HL-60 (cell line): Measurements from ENCODE around the gene DIP2B.

ENCODE experiments used
- DNase-seq, 2 experiments: peaks; one replicate each; pipeline ENCODE4 v3.0.0-alpha.2; 2010 to 2020; ENCODE audit warnings: low read depth in 1 of 2, low spot score in 1 of 2
- H3K27ac ChIP-seq: fragments of 250-450 bp; sonication (Bioruptor Pico); replicated peaks from 2 replicates; pipeline ENCODE4 v1.5.1; 2020; ENCODE audit warnings: mild to moderate bottlenecking, moderate library complexity
- H3K27me3 ChIP-seq: fragments of 250-450 bp; sonication (Bioruptor Pico); 2 replicates; pipeline ENCODE4 v1.5.1; 2021; ENCODE audit warnings: mild to moderate bottlenecking, moderate library complexity; ENCODE audit not compliant: insufficient read depth, poor library complexity, severe bottlenecking
- H3K4me3 ChIP-seq: replicated peaks from 2 replicates; pipeline ENCODE4 v1.5.1; 2011; ENCODE audit warnings: mild to moderate bottlenecking, control low read depth, low read length; ENCODE audit not compliant: insufficient read depth
- CTCF ChIP-seq: IDR thresholded peaks from one replicate; pipeline ENCODE4 v1.5.1; 2011; ENCODE audit warnings: low read length, control low read depth, inconsistent platforms; ENCODE audit not compliant: insufficient read depth
- GABPA ChIP-seq: IDR thresholded peaks from 2 replicates; pipeline ENCODE4 v1.6.1; 2012; ENCODE audit warnings: low read depth
- POLR2AphosphoS5 ChIP-seq: IDR thresholded peaks from 2 replicates; pipeline ENCODE4 v1.6.1; 2012; ENCODE audit warnings: low read depth
- REST ChIP-seq: IDR thresholded peaks from 2 replicates; pipeline ENCODE4 v1.6.1; 2012; ENCODE audit warnings: low read depth; ENCODE audit not compliant: insufficient replicate concordance
- SPI1 ChIP-seq: IDR thresholded peaks from 2 replicates; pipeline ENCODE4 v1.6.1; 2012; ENCODE audit warnings: low read depth, mild to moderate bottlenecking, borderline replicate concordance

DIP2B gene

GRCh38 chr12:50620978-50621360 lies 116.2 kb downstream of the DIP2B start:
- no peak overlapping the region for H3K27ac ChIP-seq
- H3K4me3 ChIP-seq = no peak overlapping the region
- no peaks in the 10 kb centered on the region for H3K27me3 ChIP-seq
- TF ChIP-seq CTCF (no peak), POLR2AphosphoS5 (no peak), SPI1 (no peak)
- DNase-seq = no peak

- H3K27ac ChIP-seq = no peak overlapping the region
- DNase-seq = no peak
These were observed 116.9 kb downstream of the DIP2B start for GRCh38 chr12:50621399-50622300.

GRCh38 chr12:50625029-50625925 lies 120.5 kb downstream of the DIP2B start:
- no peak overlapping the region for H3K4me3 ChIP-seq
- no peak for DNase-seq
- no peak for TF ChIP-seq SPI1
- no peak for TF ChIP-seq CTCF
- no peak for TF ChIP-seq GABPA
- TF ChIP-seq REST = no peak
- TF ChIP-seq POLR2AphosphoS5 = no peak
- no peaks in the 10 kb centered on the region for H3K27me3 ChIP-seq
- H3K27ac ChIP-seq = 0 out of 2 replicates have a peak overlapping the region, but pooled peaks have one; percentile 13

More at GRCh38 chr12:50621399-50622300, 116.9 kb downstream of the DIP2B start:
- TF ChIP-seq SPI1 (no peak), CTCF (no peak), REST (no peak), POLR2AphosphoS5 (no peak), GABPA (no peak)
- Histone ChIP-seq H3K4me3 (no peak overlapping the region), H3K27me3 (no peaks in the 10 kb centered on the region)
